OCI-LY1 (cell line): ENCODE data around the gene SLC46A1.

Source experiments
- CTCF ChIP-seq: fragments of 200-600 bp; sonication (generic), shearing (Covaris generic); IDR thresholded peaks from 2 replicates; pipeline ENCODE4 v1.5.1; 2017; ENCODE audit warnings: mild to moderate bottlenecking, antibody characterized with exemption, low read length, moderate library complexity, mixed read lengths
- EZH2 ChIP-seq: fragments of 200-600 bp; sonication (generic), shearing (Covaris generic); IDR thresholded peaks from 2 replicates; pipeline ENCODE4 v1.8.0; 2017; ENCODE audit warnings: borderline replicate concordance, mixed run types, mild to moderate bottlenecking, antibody characterized with exemption, low read length, moderate library complexity, mixed read lengths

GRCh38 chr17:28348979-28349378, 57.0 kb downstream of the SLC46A1 start:
- TF ChIP-seq CTCF (no peak), EZH2 (no peak)
